HG03565 (cell line): ENCODE data around the gene PARD3.

Experiments used
- ATAC-seq: cut with Tn5 transposase; IDR thresholded peaks from one replicate; pipeline ENCODE4 v1.9.1; 2021; ENCODE audit warnings: mild to moderate bottlenecking, moderate library complexity; ENCODE audit not compliant: unreplicated experiment

Gene PARD3

GRCh38 chr10:34178196-34178595 is 636.9 kb downstream of the PARD3 start:
- no peak for ATAC-seq

DNA sequence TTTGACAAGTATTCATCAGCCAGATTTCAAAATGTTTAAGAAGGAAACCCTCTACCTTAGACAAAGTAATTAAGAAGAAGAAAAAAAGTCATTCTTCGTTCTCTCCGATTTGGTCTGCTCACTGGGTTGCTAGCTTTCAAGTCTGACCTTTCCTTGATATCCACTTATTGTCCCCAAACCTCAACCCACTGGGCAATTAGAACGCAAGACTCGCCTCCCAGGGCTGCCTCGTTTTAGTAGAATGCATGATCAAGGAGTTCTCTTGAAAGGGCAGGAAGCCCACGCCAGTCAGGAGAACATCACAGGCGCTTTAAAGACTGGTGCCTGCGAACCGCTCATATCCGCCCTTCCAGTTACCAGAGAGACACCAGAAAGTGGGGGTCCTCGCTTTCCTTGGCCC is 637.7 kb downstream of the PARD3 start:
- ATAC-seq = no peak

DNA sequence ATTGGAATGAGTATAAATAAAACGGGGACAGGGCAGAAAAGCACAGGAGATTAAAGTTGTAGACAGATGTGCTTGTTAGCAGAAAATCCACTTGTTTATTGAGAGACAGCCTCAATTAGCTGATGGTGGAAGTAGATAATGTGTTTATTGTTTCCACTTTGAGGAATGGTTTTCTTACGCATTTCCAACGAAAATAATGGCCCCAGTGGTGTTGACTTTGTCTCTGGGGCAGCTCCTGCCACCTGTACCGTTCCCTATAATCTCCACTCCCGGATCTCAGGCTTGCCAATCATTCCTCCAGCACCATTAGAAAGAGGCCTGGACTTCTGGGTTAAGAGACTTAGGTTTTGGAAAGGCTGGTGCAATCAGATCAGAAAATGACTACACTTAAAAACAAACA is 638.7 kb downstream of the PARD3 start:
- ATAC-seq = no peak

- ATAC-seq = no peak
Measured at GRCh38 chr10:34175121-34175520, 640.0 kb downstream of the PARD3 start.

DNA sequence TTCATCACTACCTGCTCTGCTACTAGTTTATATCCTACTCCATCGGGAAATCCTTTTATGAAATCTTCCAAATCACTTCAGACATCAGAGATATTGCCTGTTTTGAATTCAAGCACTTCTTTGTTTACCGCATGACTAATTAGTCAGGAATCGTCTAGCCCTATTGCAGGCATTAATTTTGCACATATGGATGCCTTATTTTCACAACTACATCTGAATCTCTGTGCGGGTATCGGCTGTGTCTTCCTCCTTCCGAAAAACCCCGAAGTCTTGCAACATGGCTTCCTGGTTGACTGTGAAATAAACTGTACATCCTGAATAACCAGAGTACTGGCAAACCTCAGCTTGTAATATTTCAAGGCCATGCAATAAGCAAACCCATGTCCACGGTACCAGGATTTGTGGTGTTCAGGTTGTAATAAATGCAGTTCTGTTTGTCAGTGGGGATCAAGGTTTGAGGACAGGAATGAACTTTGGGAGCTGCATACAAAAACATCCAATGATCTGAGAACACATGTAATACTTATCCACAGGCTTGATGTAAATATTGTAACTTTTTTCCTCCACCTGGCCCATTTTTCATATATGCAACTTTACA is 642.1 kb downstream of the PARD3 start:
- ATAC-seq = no peak

DNA sequence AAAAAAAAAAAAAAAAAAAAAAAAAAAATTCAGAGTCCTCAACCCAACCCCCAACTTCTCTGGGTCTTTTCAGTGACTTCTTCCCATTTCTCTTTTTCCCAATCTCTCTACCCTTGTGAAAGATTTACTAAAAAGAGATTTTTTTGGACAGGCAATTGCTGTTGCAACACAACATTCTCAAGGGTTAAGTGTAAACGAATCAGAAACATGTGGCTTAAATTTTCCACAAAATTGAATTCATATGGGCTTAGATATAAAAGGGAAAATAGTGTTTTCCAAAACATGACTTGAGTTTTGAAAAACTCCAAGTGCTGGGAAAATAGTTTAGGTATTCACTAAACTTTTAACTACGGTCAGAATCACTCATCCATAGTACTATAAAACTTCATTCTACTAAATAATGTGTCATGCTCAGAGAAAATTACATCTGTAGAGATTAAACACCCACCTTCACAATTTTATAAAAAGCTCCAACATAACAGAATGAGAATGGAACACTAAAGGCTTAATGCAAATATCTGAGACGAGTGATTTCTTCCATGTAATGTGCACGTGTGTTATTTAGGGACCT is 643.1 kb downstream of the PARD3 start:
- no peak for ATAC-seq

GRCh38 chr10:34169677-34170076 is 645.4 kb downstream of the PARD3 start:
- ATAC-seq = no peak

DNA sequence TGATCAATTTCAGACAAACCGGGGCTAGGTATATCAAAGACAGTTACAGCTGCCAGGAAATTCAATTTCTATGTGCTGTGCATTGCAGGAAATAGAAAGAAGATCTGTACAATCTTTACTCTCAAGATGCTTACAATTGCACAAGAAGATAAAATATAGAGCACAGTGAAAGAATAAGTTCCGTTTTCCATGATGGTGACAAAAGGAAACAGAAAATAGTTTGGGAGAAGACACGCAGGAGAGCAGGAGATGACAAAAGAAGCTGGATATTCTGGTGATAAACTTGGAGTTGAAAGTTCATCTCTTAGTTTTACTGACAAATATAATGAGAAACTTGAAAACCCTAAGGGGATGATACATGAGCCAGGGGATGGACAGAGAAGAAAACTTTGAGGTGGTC is 646.0 kb downstream of the PARD3 start:
- ATAC-seq = no peak

GRCh38 chr10:34168439-34168838 is 646.7 kb downstream of the PARD3 start:
- no peak for ATAC-seq

GRCh38 chr10:34166823-34167222 is 648.3 kb downstream of the PARD3 start:
- ATAC-seq = no peak

- ATAC-seq = no peak
Measured at GRCh38 chr10:34166354-34166753, 648.7 kb downstream of the PARD3 start.

DNA sequence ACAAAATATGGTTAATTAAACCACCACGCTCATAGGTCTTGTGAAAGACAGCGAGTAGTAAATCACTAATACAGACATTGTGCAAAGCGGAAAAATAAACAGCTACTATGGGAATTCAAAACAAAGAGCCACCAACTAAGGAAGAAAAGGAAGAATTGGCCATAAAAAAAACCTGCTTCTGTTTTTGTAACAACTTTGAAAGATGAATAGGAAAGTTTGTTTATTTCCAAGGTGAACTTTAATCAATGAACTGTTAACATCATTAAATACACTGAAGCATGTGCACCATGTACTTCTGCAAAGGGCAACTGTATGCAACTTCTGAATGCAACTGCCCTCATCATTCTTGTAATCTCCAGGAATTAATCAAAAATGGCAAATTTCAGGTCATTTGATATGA is 651.1 kb downstream of the PARD3 start:
- ATAC-seq = no peak

DNA sequence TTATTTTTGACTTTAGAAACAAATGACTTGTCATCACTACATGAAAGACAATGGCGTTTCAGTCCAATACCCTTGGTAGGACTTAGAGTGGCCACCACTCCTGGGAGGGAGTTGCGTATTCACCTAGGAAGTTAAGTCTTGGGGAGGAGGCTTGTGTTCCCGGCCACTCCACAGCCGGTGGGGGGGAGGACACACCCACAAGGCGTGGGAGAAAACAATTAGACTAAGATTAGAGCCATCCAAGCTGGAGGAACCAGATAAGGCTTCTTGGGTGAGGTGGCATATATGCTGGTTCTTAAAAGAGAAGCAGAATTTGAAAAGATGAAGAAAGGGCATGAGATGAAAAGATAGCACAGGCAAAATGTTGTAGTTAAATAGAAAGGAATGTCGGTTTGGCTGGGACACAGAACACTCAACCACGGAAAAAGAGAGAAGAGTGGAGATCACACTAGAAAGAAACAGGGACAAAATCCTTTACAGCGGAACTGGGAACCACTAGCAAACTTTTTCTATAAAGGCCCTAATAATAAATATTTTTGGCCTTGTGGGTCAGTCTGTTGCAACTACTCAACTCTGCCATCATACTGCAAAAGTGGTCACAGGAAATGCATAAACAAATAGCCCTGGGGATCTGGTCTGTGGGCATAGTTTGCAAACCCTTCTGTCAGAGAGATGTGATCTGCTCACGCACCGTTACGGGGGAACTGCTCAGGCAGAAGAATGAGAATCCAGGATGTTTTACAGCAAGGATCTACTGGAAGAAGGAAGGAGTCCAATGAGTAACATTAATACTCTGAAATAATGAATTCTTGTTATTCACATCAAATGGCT is 651.8 kb downstream of the PARD3 start:
- no peak for ATAC-seq

- ATAC-seq = no peak
Measured at GRCh38 chr10:34161777-34162370, 653.2 kb downstream of the PARD3 start.

GRCh38 chr10:34160595-34160994 is 654.5 kb downstream of the PARD3 start:
- ATAC-seq = no peak

GRCh38 chr10:34157501-34157900 is 657.6 kb downstream of the PARD3 start:
- no peak for ATAC-seq

GRCh38 chr10:34156781-34157425 is 658.2 kb downstream of the PARD3 start:
- no peak for ATAC-seq

DNA sequence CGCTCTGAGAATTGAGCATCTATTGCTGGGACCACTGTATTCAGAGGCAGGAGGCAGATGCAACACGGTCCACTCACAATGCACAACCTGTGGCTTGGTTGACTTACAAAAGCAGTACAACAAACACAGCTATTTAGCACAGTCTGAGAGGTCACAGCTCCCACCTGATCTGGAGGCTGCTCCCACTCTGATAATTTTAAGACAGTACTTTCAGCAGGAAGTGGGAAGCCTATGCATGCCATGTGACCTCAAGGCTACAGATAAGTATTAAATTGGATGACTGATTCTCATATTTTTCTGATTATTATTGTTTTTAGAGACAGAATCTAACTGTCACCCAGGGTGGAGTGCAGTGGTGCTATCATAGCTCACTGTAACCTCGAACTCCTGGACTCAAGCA is 659.3 kb downstream of the PARD3 start:
- no peak for ATAC-seq

DNA sequence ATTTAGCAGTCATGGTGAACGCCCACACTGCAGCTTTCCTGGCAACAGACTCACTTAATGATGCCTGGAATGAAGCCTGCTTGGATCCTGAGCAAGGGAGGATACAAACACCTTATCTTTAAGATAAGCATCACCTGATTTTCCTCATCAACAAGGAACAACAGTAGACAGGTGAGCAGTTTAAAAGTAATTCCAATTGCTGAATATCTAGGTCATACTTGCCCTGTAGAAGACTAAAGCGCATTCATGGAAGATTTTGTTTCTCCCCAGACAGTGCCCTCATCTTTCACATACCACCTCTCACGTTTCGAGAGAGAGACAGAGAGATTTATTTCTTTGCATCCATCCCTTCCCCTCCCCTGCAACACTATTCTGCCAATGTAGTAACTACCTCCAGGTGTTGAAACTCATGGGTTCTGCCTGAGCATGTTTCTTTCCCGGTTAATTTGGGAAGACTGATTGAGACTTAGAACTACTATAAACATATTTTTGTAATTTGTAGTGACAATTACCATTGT is 660.7 kb downstream of the PARD3 start:
- no peak for ATAC-seq

DNA sequence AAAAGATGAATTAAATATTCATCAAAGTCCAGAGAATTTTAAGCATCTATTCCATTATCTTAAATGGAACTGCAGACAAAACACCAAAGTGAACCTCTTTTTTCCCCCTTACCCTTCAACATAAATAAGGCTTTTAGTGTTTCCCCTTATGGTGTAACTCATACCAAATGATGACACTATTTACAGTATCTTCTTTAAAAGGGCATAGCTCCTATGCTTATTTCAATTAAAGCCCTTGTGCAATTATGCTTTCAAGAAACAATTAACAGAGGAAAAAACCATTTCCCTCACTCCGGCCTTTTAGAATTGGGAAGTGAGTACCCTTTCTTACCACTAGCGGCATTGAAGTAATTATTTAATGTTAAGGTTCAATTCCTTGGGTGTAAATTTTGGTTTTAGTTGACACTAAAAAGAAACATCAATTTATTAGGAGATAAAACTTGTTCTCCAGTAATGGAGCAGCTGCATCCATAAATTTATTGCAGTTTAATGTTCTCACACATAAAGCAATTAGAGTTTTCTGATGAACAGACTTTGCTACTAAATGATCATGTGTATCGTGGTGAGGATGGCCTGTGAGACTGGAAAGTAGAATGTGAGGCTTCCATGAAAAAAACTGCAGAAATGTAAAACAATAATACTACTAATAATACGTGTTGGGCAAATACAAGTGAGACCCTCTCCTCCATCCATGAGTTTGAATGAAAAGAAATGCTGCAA is 661.3 kb downstream of the PARD3 start:
- ATAC-seq = no peak

DNA sequence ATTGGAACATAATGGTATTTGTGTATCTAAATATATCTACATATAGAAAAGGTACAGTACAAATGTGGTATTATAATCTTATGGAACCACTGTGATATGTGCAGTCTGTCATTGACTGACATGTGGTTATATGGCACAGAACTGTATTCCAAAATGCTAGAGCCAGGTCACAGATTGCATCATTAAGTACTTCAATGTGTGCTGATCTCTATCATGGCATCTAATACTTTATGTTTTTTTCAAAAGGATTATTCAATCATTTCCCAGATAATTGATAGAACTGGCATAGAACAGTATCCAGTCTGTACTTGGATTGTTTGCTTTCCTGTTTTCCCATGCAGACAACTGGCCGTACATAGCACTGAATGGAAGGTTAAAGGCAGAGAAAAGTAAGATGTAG is 662.7 kb downstream of the PARD3 start:
- no peak for ATAC-seq
